Measurements from ENCODE around the gene ABO. TPM values are rescaled to one million over a fixed set of nuclear protein-coding genes. Genes with fewer than 3 reads are reported as not detected.
A peak's percentile ranks its signal among the peaks of the same experiment; 100 is the strongest.

ABO gene
- total RNA-seq, 1 experiment from 2014 or later = 1.2 TPM

DNA sequence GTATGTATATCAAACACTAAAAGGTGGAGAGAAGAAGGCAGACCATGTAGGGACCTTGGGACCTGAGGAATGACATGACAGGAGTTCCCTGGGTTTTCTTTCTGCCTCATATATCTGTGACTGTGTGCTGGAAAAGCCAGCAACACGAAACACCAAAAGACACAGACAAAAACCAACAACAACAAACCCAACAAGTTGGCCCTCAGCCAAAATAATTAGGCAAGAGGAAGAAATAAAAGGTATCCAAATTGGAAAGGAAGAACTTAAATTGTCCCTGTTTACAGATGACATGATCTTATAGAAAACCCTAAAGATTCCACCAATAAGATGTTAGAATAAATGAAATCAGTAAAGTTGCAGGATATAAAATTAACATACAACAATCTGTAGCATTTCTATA, 21.7 kb downstream of the ABO start:
- Histone ChIP-seq H3K36me3 (ENCODE audit: control insufficient read depth in 1 of 2, insufficient read depth in 2 of 2, low read length in 2 of 2) (no peaks in the 10 kb centered on the region), H4K20me1 (ENCODE audit: insufficient read depth) (no peaks in the 10 kb centered on the region), H3K4me2 (ENCODE audit: low read length) (no peak overlapping the region; the same call in 1 of the 2 replicates), H3K79me2 (ENCODE audit: insufficient read depth, low read length) (no peaks in the 10 kb centered on the region), H3K9me2 (ENCODE audit: insufficient read depth) (no peaks in the 10 kb centered on the region), H3K4me1 (ENCODE audit: control insufficient read depth in 1 of 2, insufficient read depth in 2 of 2, low read length in 2 of 2) (peaks cover 31 to 36% of the 10 kb centered on the region in 2 experiments), H3K9ac (ENCODE audit: low read length) (no peak overlapping the region), H3K27me3 (ENCODE audit: insufficient read depth, low read length) (no peaks in the 10 kb centered on the region), H2AFZ (ENCODE audit: low read depth, low read length, poor library complexity, severe bottlenecking) (no peak overlapping the region), H3K9me3 (ENCODE audit: control insufficient read depth in 1 of 2, insufficient read depth in 1 of 2, low read depth in 1 of 2, low read length in 2 of 2) (no peaks in the 10 kb centered on the region), H3K4me3 (replicated peaks in 1 of 2; ENCODE audit: low read depth in 1 of 2, low read length in 2 of 2) (no peak overlapping the region), H3K27ac (ENCODE audit: low read depth, low read length) (no peak overlapping the region)
- ChIA-PET RAD21 (ENCODE audit: low non-redundant PET in 1 of 2, low total read pairs in 2 of 2, uncharacterized antibody in 2 of 2, unreplicated experiment in 2 of 2) (no interaction called here), CTCF (interaction anchor here (1.3 kb wide), 1 partner anchor 14 kb away, joined by 5 read pairs; no protein-coding TSS in a partner anchor), POLR2A (no interaction called here)
- intact Hi-C loops (cut with micrococcal nuclease) = loop anchor here (5.0 kb wide), 1 partner anchor 74 kb away; no protein-coding TSS in a partner anchor
- ATAC-seq = no peak
- no peak for TF ChIP-seq ZNF274 (IDR thresholded peaks at IDR 0.05; ENCODE audit: low read depth, low read length)
- no peak for TF ChIP-seq YY1 (IDR thresholded peaks at IDR 0.05; ENCODE audit: extremely low read depth, insufficient replicate concordance, low read depth, low read length)
- TF ChIP-seq POLR2A (IDR thresholded peaks at IDR 0.05; ENCODE audit: borderline replicate concordance, extremely low read depth, insufficient read depth, insufficient read length) = no peak
- no peak for TF ChIP-seq EGR1 (IDR thresholded peaks at IDR 0.05; ENCODE audit: low read depth)
- no peak for TF ChIP-seq POLR2AphosphoS5 (IDR thresholded peaks at IDR 0.05; ENCODE audit: low read depth, low read length)
- TF ChIP-seq SIN3A (IDR thresholded peaks at IDR 0.05; ENCODE audit: low read depth) = no peak
- TF ChIP-seq JUND (IDR thresholded peaks at IDR 0.05) = no peak
- TF ChIP-seq CBX3 (IDR thresholded peaks at IDR 0.05; ENCODE audit: low read depth) = no peak
- no peak for TF ChIP-seq EZH2 (IDR thresholded peaks at IDR 0.05)
- no TSS peak for BruUV-seq (replicated peaks)
- DNase-seq (ENCODE audit: low read depth, low spot score) = no peak

GRCh38 chr9:133252301-133253020, 22.5 kb downstream of the ABO start:
- Histone ChIP-seq H3K9me3 (ENCODE audit: control insufficient read depth in 1 of 2, insufficient read depth in 1 of 2, low read depth in 1 of 2, low read length in 2 of 2) (no peaks in the 10 kb centered on the region), H4K20me1 (ENCODE audit: insufficient read depth) (no peaks in the 10 kb centered on the region), H3K9me2 (ENCODE audit: insufficient read depth) (no peaks in the 10 kb centered on the region), H3K4me3 (replicated peaks in 1 of 2; ENCODE audit: low read depth in 1 of 2, low read length in 2 of 2) (peak overlapping the region; percentile 25 to 35), H3K4me1 (ENCODE audit: control insufficient read depth in 1 of 2, insufficient read depth in 2 of 2, low read length in 2 of 2) (peaks cover 31 to 36% of the 10 kb centered on the region in 2 experiments), H3K27me3 (ENCODE audit: insufficient read depth, low read length) (no peaks in the 10 kb centered on the region), H3K9ac (ENCODE audit: low read length) (peak overlapping the region; percentile 24), H3K27ac (ENCODE audit: low read depth, low read length) (peak overlapping the region; percentile 61), H3K4me2 (ENCODE audit: low read length) (peak overlapping the region; percentile 72), H3K79me2 (ENCODE audit: insufficient read depth, low read length) (no peaks in the 10 kb centered on the region), H3K36me3 (ENCODE audit: control insufficient read depth in 1 of 2, insufficient read depth in 2 of 2, low read length in 2 of 2) (no peaks in the 10 kb centered on the region), H2AFZ (ENCODE audit: low read depth, low read length, poor library complexity, severe bottlenecking) (peak overlapping the region; percentile 45)
- POLR2A ChIA-PET = no interaction called here
- DNase-seq (ENCODE audit: low read depth, low spot score) = peak; percentile 27
- TF ChIP-seq MAX (IDR thresholded peaks at IDR 0.05) (peak; percentile 28; the same call in 1 of the 2 replicates), CEBPB (IDR thresholded peaks at IDR 0.05; ENCODE audit: low read depth) (no peak), SP1 (IDR thresholded peaks at IDR 0.05; ENCODE audit: low read depth) (peak; percentile 33; the same call in 1 of the 2 replicates), ELF1 (IDR thresholded peaks at IDR 0.05; ENCODE audit: borderline replicate concordance, low read depth) (no peak), POLR2AphosphoS5 (IDR thresholded peaks at IDR 0.05; ENCODE audit: low read depth, low read length) (peak; percentile 33; the same call in 1 of the 2 replicates)
- intact Hi-C loops (cut with micrococcal nuclease) = loop anchor here (5.0 kb wide), 1 partner anchor 75 kb away; no protein-coding TSS in a partner anchor
- CTCF ChIA-PET = interaction anchor here (1.3 kb wide), 1 partner anchor 14 kb away, joined by 5 read pairs; no protein-coding TSS in a partner anchor
- no TSS peak for BruUV-seq (replicated peaks)
- ATAC-seq = peak; percentile 85
- RAD21 ChIA-PET (ENCODE audit: low non-redundant PET in 1 of 2, low total read pairs in 2 of 2, uncharacterized antibody in 2 of 2, unreplicated experiment in 2 of 2) = no interaction called here

Measured in HCT116 (cell line).